ENCODE data around the gene HOTAIR.
A peak's percentile ranks its signal among the peaks of the same experiment; 100 is the strongest.

HOTAIR gene

GRCh38 chr12:53985692-53985993 is 10.9 kb upstream of the HOTAIR start:
- ATAC-seq, result 0 out of 3 replicates have a peak, but pooled peaks have one; percentile 1
- TF ChIP-seq PPARA (CRISPR knock-in tag; IDR thresholded peaks at IDR 0.05; ENCODE audit: borderline replicate concordance) (no peak), ZC3H10 (CRISPR knock-in tag; IDR thresholded peaks at IDR 0.05) (no peak), BACH2 (CRISPR knock-in tag; IDR thresholded peaks at IDR 0.05; ENCODE audit: borderline replicate concordance) (no peak), TCF4 (CRISPR knock-in tag; IDR thresholded peaks at IDR 0.05; ENCODE audit: borderline replicate concordance) (no peak), ZNF8 (CRISPR knock-in tag; IDR thresholded peaks at IDR 0.05) (no peak), ZNF565 (CRISPR knock-in tag; conservative IDR thresholded peaks at IDR 0.05; ENCODE audit: low read depth) (no peak), PATZ1 (CRISPR knock-in tag; IDR thresholded peaks at IDR 0.05; ENCODE audit: borderline replicate concordance) (no peak), ZFP3 (CRISPR knock-in tag; IDR thresholded peaks at IDR 0.05) (no peak)
- TF ChIP-seq, protein P1, sequence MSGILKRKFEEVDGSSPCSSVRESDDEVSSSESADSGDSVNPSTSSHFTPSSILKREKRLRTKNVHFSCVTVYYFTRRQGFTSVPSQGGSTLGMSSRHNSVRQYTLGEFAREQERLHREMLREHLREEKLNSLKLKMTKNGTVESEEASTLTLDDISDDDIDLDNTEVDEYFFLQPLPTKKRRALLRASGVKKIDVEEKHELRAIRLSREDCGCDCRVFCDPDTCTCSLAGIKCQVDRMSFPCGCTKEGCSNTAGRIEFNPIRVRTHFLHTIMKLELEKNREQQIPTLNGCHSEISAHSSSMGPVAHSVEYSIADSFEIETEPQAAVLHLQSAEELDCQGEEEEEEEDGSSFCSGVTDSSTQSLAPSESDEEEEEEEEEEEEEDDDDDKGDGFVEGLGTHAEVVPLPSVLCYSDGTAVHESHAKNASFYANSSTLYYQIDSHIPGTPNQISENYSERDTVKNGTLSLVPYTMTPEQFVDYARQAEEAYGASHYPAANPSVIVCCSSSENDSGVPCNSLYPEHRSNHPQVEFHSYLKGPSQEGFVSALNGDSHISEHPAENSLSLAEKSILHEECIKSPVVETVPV (CRISPR knock-in tag; IDR thresholded peaks at IDR 0.05), result no peak

DNA sequence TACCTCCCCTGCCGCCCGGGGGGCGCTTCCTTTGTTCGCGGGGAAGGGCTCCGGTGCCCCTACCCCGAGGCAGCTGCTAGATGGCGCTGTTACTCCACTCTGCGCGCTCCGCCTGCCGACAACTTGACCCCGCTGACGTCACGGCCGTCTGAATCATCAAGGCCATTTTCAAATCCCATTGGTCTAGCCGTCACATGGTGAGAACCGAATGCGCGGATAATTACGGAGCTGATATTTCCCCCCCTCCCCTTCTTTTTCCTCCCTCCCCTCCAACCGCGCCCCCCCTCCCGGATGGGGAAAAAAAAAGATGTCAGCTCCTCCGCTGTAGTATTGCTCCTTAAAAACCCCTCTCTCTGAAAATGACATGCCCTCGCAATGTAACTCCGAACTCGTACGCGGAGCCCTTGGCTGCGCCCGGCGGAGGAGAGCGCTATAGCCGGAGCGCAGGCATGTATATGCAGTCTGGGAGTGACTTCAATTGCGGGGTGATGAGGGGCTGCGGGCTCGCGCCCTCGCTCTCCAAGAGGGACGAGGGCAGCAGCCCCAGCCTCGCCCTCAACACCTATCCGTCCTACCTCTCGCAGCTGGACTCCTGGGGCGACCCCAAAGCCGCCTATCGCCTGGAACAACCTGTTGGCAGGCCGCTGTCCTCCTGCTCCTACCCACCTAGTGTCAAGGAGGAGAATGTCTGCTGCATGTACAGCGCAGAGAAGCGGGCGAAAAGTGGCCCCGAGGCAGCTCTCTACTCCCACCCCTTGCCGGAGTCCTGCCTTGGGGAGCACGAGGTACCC is 10.3 kb upstream of the HOTAIR start, which contains the start of gene HOXC10:
HOXC10 (plus strand) TSS at position 246 of the 791 bp plus-strand sequence; CDS start at position 360, 114 bp downstream.
- TF ChIP-seq ESRRG (CRISPR knock-in tag; IDR thresholded peaks at IDR 0.05), result no peak
- TF ChIP-seq PPARA (CRISPR knock-in tag; IDR thresholded peaks at IDR 0.05; ENCODE audit: borderline replicate concordance), result no peak
- TF ChIP-seq ZNF8 (CRISPR knock-in tag; IDR thresholded peaks at IDR 0.05), result no peak
- no peak for TF ChIP-seq CREB5 (CRISPR knock-in tag; IDR thresholded peaks at IDR 0.05; ENCODE audit: low read depth)
- no peak for TF ChIP-seq SNAI2 (CRISPR knock-in tag; IDR thresholded peaks at IDR 0.05)
- no peak for TF ChIP-seq ARNTL (CRISPR knock-in tag; IDR thresholded peaks at IDR 0.05; ENCODE audit: borderline replicate concordance, low read depth)
- TF ChIP-seq BACH2 (CRISPR knock-in tag; IDR thresholded peaks at IDR 0.05; ENCODE audit: borderline replicate concordance), result no peak
- no peak for TF ChIP-seq TOX (CRISPR knock-in tag; IDR thresholded peaks at IDR 0.05; ENCODE audit: borderline replicate concordance)
- TF ChIP-seq GLIS3 (CRISPR knock-in tag; IDR thresholded peaks at IDR 0.05), result no peak
- TF ChIP-seq ZC3H10 (CRISPR knock-in tag; IDR thresholded peaks at IDR 0.05), result no peak
- peak; percentile 72 for ATAC-seq

- ATAC-seq, result no peak
- no peak for TF ChIP-seq ZFP3 (CRISPR knock-in tag; IDR thresholded peaks at IDR 0.05)
- no peak for TF ChIP-seq ZNF8 (CRISPR knock-in tag; IDR thresholded peaks at IDR 0.05)
- TF ChIP-seq ZNF565 (CRISPR knock-in tag; conservative IDR thresholded peaks at IDR 0.05; ENCODE audit: low read depth), result no peak
- TF ChIP-seq ARNTL (CRISPR knock-in tag; IDR thresholded peaks at IDR 0.05; ENCODE audit: borderline replicate concordance, low read depth), result no peak
- TF ChIP-seq, protein P1 (CRISPR knock-in tag; IDR thresholded peaks at IDR 0.05), result no peak
- no peak for TF ChIP-seq POU6F1 (CRISPR knock-in tag; IDR thresholded peaks at IDR 0.05; ENCODE audit: borderline replicate concordance, low read depth)
- TF ChIP-seq ISL1 (CRISPR knock-in tag; IDR thresholded peaks at IDR 0.05), result no peak
- TF ChIP-seq ZNF70 (CRISPR knock-in tag; IDR thresholded peaks at IDR 0.05), result no peak
Measured at GRCh38 chr12:53983950-53984572, 9.3 kb upstream of the HOTAIR start.

DNA sequence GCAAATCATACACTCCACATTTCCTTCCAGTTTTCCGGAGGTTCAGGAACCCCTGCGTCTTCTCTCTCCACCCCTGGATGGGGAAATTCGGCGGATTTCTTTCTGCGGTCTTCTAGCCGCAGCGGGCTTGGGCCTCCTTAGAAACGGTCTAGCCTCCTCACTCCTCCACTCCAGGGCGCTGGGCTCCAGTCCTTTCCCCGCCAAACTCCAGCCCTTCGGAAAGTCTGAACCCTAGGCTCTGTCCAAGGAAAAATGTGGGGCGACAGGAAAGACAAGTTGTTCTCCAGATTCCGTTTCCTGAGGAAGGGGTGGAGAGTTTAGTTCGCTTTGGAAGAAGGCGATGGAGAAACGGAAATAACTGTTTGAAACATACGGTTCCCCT is 8.8 kb upstream of the HOTAIR start:
- no peak for ATAC-seq
- TF ChIP-seq OSR1 (CRISPR knock-in tag; IDR thresholded peaks at IDR 0.05) (no peak), TOX (CRISPR knock-in tag; IDR thresholded peaks at IDR 0.05; ENCODE audit: borderline replicate concordance) (no peak), POU6F1 (CRISPR knock-in tag; IDR thresholded peaks at IDR 0.05; ENCODE audit: borderline replicate concordance, low read depth) (no peak), TSHZ2 (CRISPR knock-in tag; IDR thresholded peaks at IDR 0.05) (no peak), ZNF565 (CRISPR knock-in tag; conservative IDR thresholded peaks at IDR 0.05; ENCODE audit: low read depth) (no peak)
